Measurements from ENCODE around the gene MSH2. TPM values are rescaled to one million over a fixed set of nuclear protein-coding genes. Genes with fewer than 3 reads are reported as not detected.
"Not testable (repeated sequence)": the region's sequence is repeated elsewhere in the genome, so short reads cannot be mapped to it uniquely, and the experiment has no call there.

The MSH2 gene
- total and polyA plus RNA-seq, 10 donors: 7.1 to 19.4 (median 15.5) TPM

GRCh38 chr2:47357483-47357882, 45.5 kb upstream of the MSH2 start:
- intact Hi-C loops (cut with DNase I; ENCODE audit: low total_unique reads): no loop called here
- H3K4me1 ChIP-seq: peaks cover 0 to 5% (median 0%) of the 10 kb centered on the region in 6 donors
- no peak for TF ChIP-seq CTCF (IDR thresholded peaks at IDR 0.05 in 8 of 11, conservative IDR thresholded peaks at IDR 0.05 in 3 of 11)
- TF ChIP-seq POLR2A (IDR thresholded peaks at IDR 0.05): no peak
- no peak for TF ChIP-seq POLR2AphosphoS5 (IDR thresholded peaks at IDR 0.05)
- WGBS, 5 donors: 82 to 96% (median 87%) methylated on average over 4 of the region's 4 CpGs
- no peak overlapping the region for H3K27ac ChIP-seq
- H3K9me3 ChIP-seq: no peaks in the 10 kb centered on the region
- no peak overlapping the region for H3K4me3 ChIP-seq
- H3K27me3 ChIP-seq (replicated peaks in 1 of 7): no peaks in the 10 kb centered on the region
- no peak for DNase-seq
- no peaks in the 10 kb centered on the region for H3K36me3 ChIP-seq

- H3K4me3 ChIP-seq: no peak overlapping the region
- intact Hi-C loops (cut with DNase I; ENCODE audit: low total_unique reads): no loop called here
- no peaks in the 10 kb centered on the region for H3K27me3 ChIP-seq (replicated peaks in 1 of 7)
- H3K36me3 ChIP-seq: no peaks in the 10 kb centered on the region
- TF ChIP-seq CTCF (IDR thresholded peaks at IDR 0.05 in 8 of 11, conservative IDR thresholded peaks at IDR 0.05 in 3 of 11) (no peak), POLR2AphosphoS5 (IDR thresholded peaks at IDR 0.05) (no peak), POLR2A (IDR thresholded peaks at IDR 0.05) (no peak)
- no peak for DNase-seq
- 85 to 92% (median 85%) methylated on average over 10 of the region's 10 CpGs for WGBS, 5 donors
- no peak overlapping the region for H3K27ac ChIP-seq
- peaks cover 0 to 5% (median 0%) of the 10 kb centered on the region in 6 donors for H3K4me1 ChIP-seq
- H3K9me3 ChIP-seq: no peaks in the 10 kb centered on the region
These were observed 43.5 kb upstream of the MSH2 start for GRCh38 chr2:47359375-47359868.

- H3K4me3 ChIP-seq: no peak overlapping the region
- H3K27ac ChIP-seq: no peak overlapping the region
- DNase-seq: no peak
- no peak for TF ChIP-seq CTCF (IDR thresholded peaks at IDR 0.05 in 8 of 11, conservative IDR thresholded peaks at IDR 0.05 in 3 of 11)
- TF ChIP-seq POLR2A (IDR thresholded peaks at IDR 0.05): no peak
- TF ChIP-seq POLR2AphosphoS5 (IDR thresholded peaks at IDR 0.05): no peak
- intact Hi-C loops (cut with DNase I; ENCODE audit: low total_unique reads): no loop called here
- no peaks in the 10 kb centered on the region for H3K36me3 ChIP-seq
- WGBS, 5 donors: 57 to 69% (median 60%) methylated on average over 3 of the region's 3 CpGs
- peaks cover 0 to 1% (median 0%) of the 10 kb centered on the region in 6 donors for H3K4me1 ChIP-seq
- H3K9me3 ChIP-seq: no peaks in the 10 kb centered on the region
- no peaks in the 10 kb centered on the region for H3K27me3 ChIP-seq (replicated peaks in 1 of 7)
These were observed 42.7 kb upstream of the MSH2 start for GRCh38 chr2:47360283-47360682.

- Histone ChIP-seq H3K9me3 (no peaks in the 10 kb centered on the region), H3K4me3 (no peak overlapping the region), H3K27me3 (replicated peaks in 1 of 7) (no peaks in the 10 kb centered on the region), H3K4me1 (no peaks in the 10 kb centered on the region), H3K36me3 (no peaks in the 10 kb centered on the region), H3K27ac (no peak overlapping the region)
- intact Hi-C loops (cut with DNase I; ENCODE audit: low total_unique reads): no loop called here
- WGBS, 5 donors: 85 to 95% (median 89%) methylated on average over 3 of the region's 3 CpGs
- TF ChIP-seq POLR2A (IDR thresholded peaks at IDR 0.05): no peak
- TF ChIP-seq CTCF (IDR thresholded peaks at IDR 0.05 in 8 of 11, conservative IDR thresholded peaks at IDR 0.05 in 3 of 11): no peak
- TF ChIP-seq POLR2AphosphoS5 (IDR thresholded peaks at IDR 0.05): no peak
- no peak for DNase-seq
These were observed 42.0 kb upstream of the MSH2 start for GRCh38 chr2:47360927-47361326.

- WGBS, 5 donors: 87 to 96% (median 94%) methylated on average over 10 of the region's 10 CpGs
- H3K36me3 ChIP-seq; H3K27me3 ChIP-seq (replicated peaks in 1 of 7); H3K27ac ChIP-seq; H3K4me3 ChIP-seq; DNase-seq; H3K9me3 ChIP-seq; H3K4me1 ChIP-seq; intact Hi-C loops (cut with DNase I; ENCODE audit: low total_unique reads): not testable (repeated sequence)
These were observed 41.3 kb upstream of the MSH2 start for GRCh38 chr2:47361505-47362229.

Measured in spleen (tissue), 11 donors.